HG02763 (cell line): ENCODE results near the gene PCDHGA3.
"Not testable (repeated sequence)": the region's sequence is repeated elsewhere in the genome, so short reads cannot be mapped to it uniquely, and the experiment has no call there.

ENCODE experiments used
- ATAC-seq: cut with Tn5 transposase; IDR thresholded peaks from one replicate; pipeline ENCODE4 v1.9.1; 2021; ENCODE audit warnings: mild to moderate bottlenecking, moderate library complexity; ENCODE audit not compliant: unreplicated experiment

Gene PCDHGA3

GRCh38 chr5:141346017-141346416, 2.4 kb downstream of the PCDHGA3 start:
- not testable (repeated sequence) for ATAC-seq

DNA sequence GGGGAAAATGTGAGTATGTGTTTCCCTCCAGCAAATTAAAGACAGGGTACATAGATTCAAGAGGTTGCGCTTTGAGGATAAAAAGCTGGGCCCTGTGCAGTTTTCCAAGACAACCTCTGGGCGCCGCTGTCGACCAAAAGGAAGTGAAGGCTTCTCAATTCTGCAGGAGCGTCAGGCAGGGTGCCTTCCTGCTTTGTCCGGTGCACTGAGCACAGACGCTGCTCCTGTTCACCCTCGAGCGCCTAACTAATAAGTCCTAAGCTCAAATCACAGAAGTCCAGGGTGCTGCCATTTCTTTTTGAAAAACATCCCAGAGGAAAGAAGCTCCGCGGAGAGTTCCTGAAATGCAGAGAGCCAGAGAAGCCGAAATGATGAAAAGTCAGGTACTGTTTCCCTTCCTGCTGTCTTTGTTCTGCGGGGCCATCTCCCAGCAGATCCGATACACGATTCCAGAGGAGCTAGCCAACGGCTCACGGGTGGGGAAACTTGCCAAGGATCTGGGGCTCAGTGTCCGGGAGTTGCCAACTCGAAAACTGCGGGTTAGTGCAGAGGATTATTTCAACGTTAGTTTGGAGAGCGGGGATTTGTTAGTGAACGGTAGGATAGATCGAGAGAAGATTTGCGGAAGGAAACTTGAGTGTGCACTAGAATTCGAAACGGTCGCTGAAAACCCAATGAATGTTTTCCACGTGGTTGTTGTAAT, 6.4 kb downstream of the PCDHGA3 start, which contains the start of gene PCDHGB1:
Gene PCDHGB1, plus strand, starts transcription at position 183 of the 703 bp plus-strand sequence. Its CDS starts 162 bp downstream, at position 345.
- ATAC-seq = no peak

DNA sequence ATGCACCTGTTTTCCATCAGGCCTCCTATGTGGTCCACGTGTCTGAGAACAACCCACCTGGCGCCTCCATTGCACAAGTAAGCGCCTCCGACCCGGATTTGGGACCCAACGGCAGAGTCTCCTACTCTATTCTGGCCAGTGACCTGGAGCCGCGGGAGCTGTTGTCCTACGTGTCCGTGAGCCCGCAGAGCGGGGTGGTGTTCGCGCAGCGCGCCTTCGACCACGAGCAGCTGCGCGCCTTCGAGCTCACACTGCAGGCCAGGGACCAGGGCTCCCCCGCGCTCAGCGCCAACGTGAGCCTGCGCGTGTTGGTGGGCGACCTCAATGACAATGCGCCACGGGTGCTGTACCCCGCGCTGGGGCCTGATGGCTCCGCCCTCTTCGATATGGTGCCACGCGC, 8.0 kb downstream of the PCDHGA3 start:
- ATAC-seq = no peak

DNA sequence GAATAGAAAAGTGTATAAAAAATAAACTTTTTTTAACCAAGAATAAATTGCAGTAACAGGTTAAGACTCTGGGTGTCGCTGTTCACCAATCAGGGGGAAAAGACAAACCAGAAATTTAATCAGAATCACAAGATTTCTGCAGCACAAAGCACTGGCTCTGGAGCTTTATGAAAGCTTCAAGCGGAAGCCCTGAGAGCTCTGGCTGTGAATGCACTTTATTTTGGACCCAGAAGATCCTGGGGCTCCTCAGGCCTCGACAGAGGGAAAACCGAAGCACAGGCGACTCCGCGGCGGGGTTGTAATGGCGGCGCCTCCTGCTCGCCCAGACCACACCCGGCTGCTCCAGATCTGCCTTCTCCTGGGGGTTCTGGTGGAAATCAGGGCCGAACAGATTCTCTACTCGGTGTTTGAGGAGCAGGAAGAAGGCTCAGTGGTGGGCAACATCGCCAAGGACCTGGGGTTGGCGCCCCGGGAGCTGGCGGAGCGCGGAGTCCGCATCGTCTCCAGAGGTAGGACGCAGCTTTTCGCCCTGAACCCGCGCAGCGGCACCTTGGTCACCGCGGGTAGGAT, 11.4 kb downstream of the PCDHGA3 start, which contains the start of gene PCDHGA4:
Gene PCDHGA4, plus strand, starts transcription at position 122 of the 570 bp plus-strand sequence. Its CDS starts 87 bp downstream, at position 209.
- no peak for ATAC-seq

DNA sequence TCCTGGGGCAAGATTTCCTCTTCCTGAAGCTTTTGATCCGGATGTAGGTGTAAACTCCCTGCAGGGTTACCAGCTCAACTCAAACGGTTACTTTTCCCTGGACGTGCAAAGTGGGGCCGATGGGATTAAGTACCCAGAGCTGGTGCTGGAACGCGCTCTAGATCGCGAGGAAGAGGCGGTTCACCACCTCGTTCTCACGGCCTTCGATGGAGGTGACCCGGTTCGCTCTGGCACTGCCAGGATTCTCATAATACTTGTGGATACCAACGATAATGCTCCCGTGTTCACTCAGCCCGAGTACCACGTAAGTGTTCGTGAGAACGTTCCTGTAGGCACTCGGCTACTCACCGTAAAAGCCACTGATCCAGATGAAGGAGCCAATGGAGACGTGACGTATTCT, 12.0 kb downstream of the PCDHGA3 start:
- no peak for ATAC-seq

DNA sequence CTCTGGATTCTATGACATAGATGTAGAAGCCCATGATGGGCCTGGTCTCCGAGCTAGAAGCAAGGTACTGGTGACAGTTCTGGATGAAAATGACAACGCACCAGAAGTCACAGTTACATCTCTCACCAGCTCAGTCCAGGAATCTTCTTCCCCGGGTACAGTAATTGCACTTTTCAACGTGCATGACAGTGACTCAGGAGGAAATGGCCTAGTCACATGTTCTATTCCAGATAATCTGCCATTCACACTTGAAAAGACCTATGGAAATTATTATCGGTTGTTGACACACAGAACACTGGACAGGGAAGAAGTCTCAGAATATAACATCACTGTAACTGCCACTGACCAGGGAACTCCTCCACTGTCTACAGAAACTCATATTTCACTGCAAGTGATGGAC, 12.5 kb downstream of the PCDHGA3 start:
- no peak for ATAC-seq

DNA sequence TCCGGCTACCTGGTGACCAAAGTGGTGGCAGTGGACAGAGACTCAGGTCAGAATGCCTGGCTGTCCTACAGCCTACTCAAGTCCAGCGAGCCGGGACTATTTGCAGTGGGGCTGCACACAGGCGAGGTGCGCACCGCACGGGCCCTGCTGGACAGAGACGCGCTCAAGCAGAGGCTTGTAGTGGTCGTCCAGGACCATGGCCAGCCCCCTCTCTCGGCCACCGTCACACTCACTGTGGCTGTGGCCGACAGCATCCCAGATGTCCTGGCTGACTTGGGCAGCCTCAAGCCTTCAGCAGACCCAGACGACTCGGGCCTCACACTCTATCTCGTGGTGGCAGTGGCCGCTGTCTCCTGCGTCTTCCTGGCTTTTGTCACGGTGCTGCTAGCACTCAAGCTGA, 13.3 kb downstream of the PCDHGA3 start:
- no peak for ATAC-seq

GRCh38 chr5:141359790-141360426, 16.3 kb downstream of the PCDHGA3 start, which contains the start of gene PCDHGB2:
Gene PCDHGB2 (plus strand): TSS chr5:141359994. CDS start chr5:141360136, 142 bp downstream.
- no peak for ATAC-seq

GRCh38 chr5:141360685-141361084, 17.1 kb downstream of the PCDHGA3 start:
- ATAC-seq = no peak

GRCh38 chr5:141362719-141363118, 19.1 kb downstream of the PCDHGA3 start:
- no peak for ATAC-seq

DNA sequence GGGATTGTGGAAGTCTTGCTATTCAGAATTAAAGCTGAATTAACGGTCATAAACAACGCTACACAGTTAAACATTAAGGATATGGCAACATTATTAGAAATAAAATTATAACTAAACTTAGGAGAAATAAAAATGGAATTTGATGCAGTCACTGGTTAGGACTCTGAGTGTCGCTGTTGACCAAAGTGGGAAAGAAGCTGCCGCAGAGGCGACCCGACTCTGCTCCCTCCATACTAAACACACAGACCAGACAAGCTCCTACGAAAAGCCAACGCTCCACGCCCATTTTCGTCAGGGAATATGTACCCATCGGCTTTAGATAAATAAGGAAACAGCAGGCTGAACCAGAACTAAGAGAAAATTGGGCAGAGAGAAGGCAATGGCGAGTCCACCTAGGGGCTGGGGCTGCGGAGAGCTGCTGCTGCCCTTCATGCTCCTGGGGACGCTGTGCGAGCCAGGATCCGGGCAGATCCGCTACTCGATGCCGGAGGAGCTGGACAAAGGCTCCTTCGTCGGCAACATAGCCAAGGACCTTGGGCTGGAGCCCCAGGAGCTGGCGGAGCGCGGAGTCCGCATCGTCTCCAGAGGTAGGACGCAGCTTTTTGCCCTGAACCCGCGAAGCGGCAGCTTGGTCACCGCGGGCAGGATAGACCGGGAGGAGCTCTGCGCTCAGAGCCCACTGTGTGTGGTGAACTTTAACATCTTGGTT, 20.5 kb downstream of the PCDHGA3 start, which contains the start of gene PCDHGA5:
Gene PCDHGA5, plus strand, starts transcription at position 211 of the 709 bp plus-strand sequence. Its CDS starts 169 bp downstream, at position 380.
- no peak for ATAC-seq

DNA sequence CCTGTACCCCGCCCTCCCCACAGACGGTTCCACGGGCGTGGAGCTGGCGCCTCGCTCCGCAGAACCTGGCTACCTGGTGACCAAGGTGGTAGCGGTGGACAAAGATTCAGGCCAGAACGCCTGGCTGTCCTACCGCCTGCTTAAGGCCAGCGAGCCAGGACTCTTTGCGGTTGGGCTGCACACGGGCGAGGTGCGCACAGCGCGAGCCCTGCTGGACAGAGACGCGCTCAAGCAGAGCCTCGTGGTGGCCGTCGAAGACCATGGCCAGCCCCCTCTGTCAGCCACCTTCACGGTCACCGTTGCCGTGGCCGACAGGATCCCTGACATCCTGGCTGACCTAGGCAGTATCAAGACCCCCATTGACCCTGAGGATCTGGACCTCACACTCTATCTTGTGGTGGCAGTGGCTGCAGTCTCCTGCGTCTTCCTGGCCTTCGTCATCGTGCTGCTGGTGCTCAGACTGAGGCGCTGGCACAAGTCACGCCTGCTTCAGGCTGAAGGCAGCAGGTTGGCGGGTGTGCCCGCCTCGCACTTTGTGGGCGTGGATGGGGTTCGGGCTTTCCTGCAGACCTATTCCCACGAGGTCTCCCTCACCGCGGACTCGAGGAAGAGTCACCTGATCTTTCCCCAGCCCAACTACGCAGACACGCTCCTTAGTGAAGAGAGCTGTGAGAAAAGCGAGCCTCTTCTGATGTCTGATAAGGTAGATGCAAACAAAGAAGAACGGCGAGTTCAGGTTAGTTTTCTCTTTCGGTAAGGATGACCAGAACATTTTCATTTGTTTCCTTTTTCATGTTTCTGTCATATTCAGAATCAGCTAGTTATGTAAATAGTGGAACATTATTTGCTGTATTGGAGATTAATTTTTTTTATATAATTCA, 22.6 kb downstream of the PCDHGA3 start:
- no peak for ATAC-seq

GRCh38 chr5:141369994-141370848, 26.6 kb downstream of the PCDHGA3 start, which contains the start of gene PCDHGB3:
Gene PCDHGB3 (plus strand): TSS chr5:141370242. CDS start chr5:141370395, 153 bp downstream.
- ATAC-seq = peak; percentile 84

DNA sequence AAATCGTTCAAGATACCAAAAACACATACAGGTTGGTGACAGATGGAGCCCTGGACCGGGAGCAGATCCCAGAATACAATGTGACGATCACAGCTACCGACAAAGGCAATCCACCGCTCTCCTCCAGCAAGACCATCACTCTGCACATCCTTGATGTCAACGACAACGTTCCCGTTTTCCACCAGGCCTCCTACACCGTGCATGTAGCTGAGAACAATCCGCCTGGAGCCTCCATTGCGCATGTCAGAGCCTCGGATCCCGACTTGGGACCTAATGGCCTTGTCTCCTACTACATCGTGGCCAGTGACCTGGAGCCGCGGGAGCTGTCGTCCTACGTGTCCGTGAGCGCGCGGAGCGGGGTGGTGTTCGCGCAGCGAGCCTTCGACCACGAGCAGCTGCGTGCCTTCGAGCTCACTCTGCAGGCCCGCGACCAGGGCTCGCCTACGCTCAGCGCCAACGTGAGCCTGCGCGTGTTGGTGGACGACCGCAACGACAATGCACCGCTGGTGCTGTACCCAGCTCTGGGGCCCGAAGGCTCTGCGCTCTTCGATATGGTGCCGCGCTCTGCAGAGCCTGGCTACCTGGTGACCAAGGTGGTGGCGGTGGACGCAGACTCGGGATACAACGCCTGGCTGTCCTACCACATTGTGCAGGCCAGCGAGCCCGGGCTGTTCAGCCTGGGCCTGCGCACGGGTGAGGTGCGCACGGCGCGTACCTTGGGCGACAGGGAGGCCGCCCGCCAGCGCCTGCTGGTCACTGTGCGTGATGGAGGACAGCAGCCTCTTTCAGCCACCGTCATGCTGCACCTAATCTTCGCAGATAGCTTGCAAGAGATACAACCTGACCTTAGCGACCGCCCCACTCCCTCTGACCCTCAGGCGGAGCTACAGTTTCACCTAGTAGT, 28.2 kb downstream of the PCDHGA3 start:
- ATAC-seq = no peak

DNA sequence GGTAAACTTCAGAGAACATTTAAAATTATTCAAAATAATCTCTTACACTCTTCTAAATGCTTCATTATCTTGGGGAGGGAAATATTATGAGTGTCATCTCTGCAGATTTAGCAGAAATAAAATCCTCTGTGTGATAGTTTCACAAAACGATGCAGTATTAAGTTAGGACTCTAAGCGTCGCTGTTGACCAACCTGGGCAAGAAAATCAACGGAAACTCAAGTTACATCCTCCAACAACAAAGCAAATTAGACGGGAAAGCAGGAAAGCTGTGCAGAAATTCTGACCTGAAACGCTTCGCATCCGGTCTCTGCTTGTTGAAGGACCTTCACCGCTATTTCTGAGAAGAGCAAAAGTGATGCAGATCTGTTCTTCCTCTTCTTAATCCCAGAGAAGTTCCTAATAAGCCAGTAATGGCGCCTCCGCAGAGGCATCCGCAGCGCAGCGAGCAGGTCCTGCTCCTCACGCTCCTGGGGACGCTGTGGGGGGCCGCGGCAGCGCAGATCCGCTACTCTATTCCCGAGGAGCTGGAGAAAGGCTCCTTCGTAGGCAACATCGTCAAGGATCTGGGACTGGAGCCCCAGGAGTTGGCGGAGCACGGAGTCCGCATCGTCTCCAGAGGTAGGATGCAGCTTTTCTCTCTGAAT, 30.2 kb downstream of the PCDHGA3 start, which contains the start of gene PCDHGA6:
Gene PCDHGA6, plus strand, starts transcription at position 219 of the 645 bp plus-strand sequence. Its CDS starts 193 bp downstream, at position 412.
- no peak for ATAC-seq

GRCh38 chr5:141374627-141375026, 31.0 kb downstream of the PCDHGA3 start:
- ATAC-seq = no peak

DNA sequence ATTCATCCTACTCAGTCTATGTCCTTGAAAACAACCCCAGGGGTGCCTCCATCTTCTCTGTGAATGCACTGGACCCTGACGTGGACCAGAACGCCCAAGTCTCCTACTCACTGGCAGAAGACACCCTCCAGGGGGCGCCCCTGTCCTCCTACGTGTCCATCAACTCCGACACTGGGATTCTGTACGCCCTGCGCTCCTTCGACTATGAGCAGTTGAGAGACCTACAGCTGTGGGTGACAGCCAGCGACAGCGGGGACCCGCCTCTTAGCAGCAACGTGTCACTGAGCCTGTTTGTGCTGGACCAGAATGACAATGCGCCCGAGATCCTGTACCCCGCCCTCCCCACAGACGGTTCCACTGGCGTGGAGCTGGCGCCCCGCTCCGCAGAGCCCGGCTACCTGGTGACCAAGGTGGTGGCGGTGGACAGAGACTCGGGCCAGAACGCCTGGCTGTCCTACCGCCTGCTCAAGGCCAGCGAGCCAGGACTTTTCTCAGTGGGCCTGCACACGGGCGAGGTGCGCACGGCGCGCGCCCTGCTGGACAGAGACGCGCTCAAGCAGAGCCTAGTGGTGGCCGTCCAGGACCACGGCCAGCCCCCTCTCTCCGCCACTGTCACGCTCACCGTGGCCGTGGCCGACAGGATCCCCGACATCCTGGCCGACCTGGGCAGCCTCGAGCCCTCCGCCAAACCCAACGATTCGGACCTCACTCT, 32.0 kb downstream of the PCDHGA3 start:
- ATAC-seq = not testable (repeated sequence)
